ENCODE data around the gene CHPF. TPM values are rescaled to one million over a fixed set of nuclear protein-coding genes. Genes with fewer than 3 reads are reported as not detected.

The CHPF gene
- total RNA-seq, 1 donor from 2014 or later: 4.7 TPM

GRCh38 chr2:219514196-219514761 is 29.3 kb downstream of the CHPF start, which contains the start of gene ASIC4:
Gene ASIC4, plus strand, starts transcription at chr2:219514482. Its CDS starts 243 bp downstream, at chr2:219514725.
- CTCF ChIA-PET: interaction anchor here (2.0 kb wide), 1 partner anchor 15 kb away, joined by 5 read pairs; no protein-coding TSS in a partner anchor
- Mint-ChIP-seq H3K27ac (no peak within 1 kb of the TSS), H3K36me3 (ENCODE audit: low read depth) (no peaks in the 10 kb centered on the region), H3K27me3 (peaks cover 81% of the 10 kb centered on the region), H3K4me1 (peaks cover 22% of the 10 kb centered on the region), H3K9me3 (no peaks in the 10 kb centered on the region), H3K4me3 (no peak within 1 kb of the TSS)
- intact Hi-C loops (cut with micrococcal nuclease): no loop called here
- DNase-seq: no peak
- ATAC-seq (ENCODE audit: low read depth): no peak
- POLR2A ChIA-PET: no interaction called here
- TF ChIP-seq CTCF (IDR thresholded peaks at IDR 0.05): no peak

- Mint-ChIP-seq H3K27ac (no peak overlapping the region), H3K9me3 (no peaks in the 10 kb centered on the region), H3K27me3 (peaks cover 78% of the 10 kb centered on the region), H3K36me3 (ENCODE audit: low read depth) (no peaks in the 10 kb centered on the region), H3K4me1 (peaks cover 22% of the 10 kb centered on the region), H3K4me3 (no peak overlapping the region)
- no peak for ATAC-seq (ENCODE audit: low read depth)
- intact Hi-C loops (cut with micrococcal nuclease): no loop called here
- CTCF ChIA-PET: interaction anchor here (2.0 kb wide), 1 partner anchor 16 kb away, joined by 5 read pairs; no protein-coding TSS in a partner anchor
- POLR2A ChIA-PET: interaction anchor here (0.6 kb wide), 1 partner anchor 92 kb away, joined by 3 read pairs; no protein-coding TSS in a partner anchor
- DNase-seq: no peak
- no peak for TF ChIP-seq CTCF (IDR thresholded peaks at IDR 0.05)
Measured at GRCh38 chr2:219513787-219514186, 29.8 kb downstream of the CHPF start.

- TF ChIP-seq CTCF (IDR thresholded peaks at IDR 0.05): no peak
- Mint-ChIP-seq H3K4me3 (no peak overlapping the region), H3K27me3 (peaks cover 74% of the 10 kb centered on the region), H3K9me3 (no peaks in the 10 kb centered on the region), H3K27ac (no peak overlapping the region), H3K4me1 (peaks cover 22% of the 10 kb centered on the region), H3K36me3 (ENCODE audit: low read depth) (no peaks in the 10 kb centered on the region)
- intact Hi-C loops (cut with micrococcal nuclease): no loop called here
- CTCF ChIA-PET: interaction anchor here (2.0 kb wide), 1 partner anchor 17 kb away, joined by 5 read pairs; no protein-coding TSS in a partner anchor
- ATAC-seq (ENCODE audit: low read depth) (no peak), DNase-seq (no peak)
- POLR2A ChIA-PET: no interaction called here
Measured at GRCh38 chr2:219512524-219513216, 30.9 kb downstream of the CHPF start.

- intact Hi-C loops (cut with micrococcal nuclease): no loop called here
- ATAC-seq (ENCODE audit: low read depth) (no peak), DNase-seq (no peak)
- Mint-ChIP-seq H3K36me3 (ENCODE audit: low read depth) (peaks cover 4% of the 10 kb centered on the region), H3K27me3 (peaks cover 65% of the 10 kb centered on the region), H3K4me1 (peaks cover 22% of the 10 kb centered on the region), H3K27ac (no peak overlapping the region), H3K4me3 (no peak overlapping the region), H3K9me3 (no peaks in the 10 kb centered on the region)
- ChIA-PET CTCF (interaction anchor here (0.8 to 1.0 kb wide), 2 partner anchors 18 to 49 kb away, joined by 3 to 5 read pairs; no protein-coding TSS in a partner anchor), POLR2A (interaction anchor here (0.6 kb wide), 1 partner anchor 31 kb away, joined by 6 read pairs; no protein-coding TSS in a partner anchor)
- TF ChIP-seq CTCF (IDR thresholded peaks at IDR 0.05): no peak
Measured at GRCh38 chr2:219511547-219512325, 31.9 kb downstream of the CHPF start.
